Measurements from ENCODE around the gene ST7.

ST7 gene

DNA sequence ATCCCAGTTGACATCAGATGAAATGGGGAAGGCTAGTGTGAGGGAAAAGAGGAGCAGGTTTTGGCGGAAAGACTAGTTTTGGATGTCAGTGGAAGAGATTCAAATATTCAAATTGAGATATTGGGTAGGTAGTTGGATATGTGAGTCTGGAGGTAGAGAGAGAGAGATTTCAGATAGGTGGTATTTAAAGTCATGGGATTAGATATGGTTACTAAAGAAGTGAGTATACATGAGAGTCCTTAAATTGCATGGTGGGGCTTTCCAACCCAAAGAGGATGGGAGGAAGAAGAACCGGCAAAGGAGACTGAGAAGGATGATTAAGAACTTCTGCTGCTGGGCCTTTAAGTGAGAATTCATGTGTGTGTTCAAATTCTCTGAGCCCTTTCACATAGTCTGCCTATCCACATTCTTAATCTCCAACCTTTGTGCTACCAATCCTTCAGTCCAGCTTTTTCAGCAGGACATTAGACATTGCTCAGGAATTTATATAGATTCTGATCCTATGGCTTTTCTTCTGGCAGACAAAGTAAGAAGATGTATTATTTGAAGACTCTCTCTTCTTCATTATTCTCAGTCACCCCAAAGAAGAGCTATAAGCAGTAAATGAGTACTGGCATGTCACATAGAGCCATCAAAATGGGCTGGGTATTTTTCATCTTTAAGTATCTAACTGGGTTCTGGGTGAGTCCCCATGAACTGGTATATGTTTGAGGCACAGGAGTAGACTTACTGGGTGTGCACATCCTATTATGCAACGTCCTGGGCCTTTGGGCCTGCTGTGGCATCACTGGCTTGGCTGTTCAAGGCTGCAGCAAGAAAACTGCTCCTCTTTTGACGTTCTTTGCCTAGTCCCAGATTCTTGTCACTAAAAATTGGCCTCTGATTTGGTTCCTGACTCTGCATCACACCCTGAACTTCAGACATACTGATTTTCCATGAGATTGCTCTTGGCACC lies 33.6 kb downstream of the ST7 start:
- ChIA-PET CTCF (interaction anchor here (1.4 to 1.7 kb wide), 3 partner anchors 56 to 140 kb away, joined by 4 to 8 read pairs (median 6); no protein-coding TSS in a partner anchor), POLR2A (no interaction called here)
- DNase-seq (ENCODE audit: extremely low spot score), result no peak
- no peak for TF ChIP-seq FOXM1 (IDR thresholded peaks at IDR 0.05; ENCODE audit: borderline replicate concordance)
- TF ChIP-seq, protein P1, sequence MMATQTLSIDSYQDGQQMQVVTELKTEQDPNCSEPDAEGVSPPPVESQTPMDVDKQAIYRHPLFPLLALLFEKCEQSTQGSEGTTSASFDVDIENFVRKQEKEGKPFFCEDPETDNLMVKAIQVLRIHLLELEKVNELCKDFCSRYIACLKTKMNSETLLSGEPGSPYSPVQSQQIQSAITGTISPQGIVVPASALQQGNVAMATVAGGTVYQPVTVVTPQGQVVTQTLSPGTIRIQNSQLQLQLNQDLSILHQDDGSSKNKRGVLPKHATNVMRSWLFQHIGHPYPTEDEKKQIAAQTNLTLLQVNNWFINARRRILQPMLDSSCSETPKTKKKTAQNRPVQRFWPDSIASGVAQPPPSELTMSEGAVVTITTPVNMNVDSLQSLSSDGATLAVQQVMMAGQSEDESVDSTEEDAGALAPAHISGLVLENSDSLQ (IDR thresholded peaks at IDR 0.05), result no peak
- TF ChIP-seq ARNT (IDR thresholded peaks at IDR 0.05), result no peak
- TF ChIP-seq CTBP1 (IDR thresholded peaks at IDR 0.05; ENCODE audit: borderline replicate concordance), result no peak

DNA sequence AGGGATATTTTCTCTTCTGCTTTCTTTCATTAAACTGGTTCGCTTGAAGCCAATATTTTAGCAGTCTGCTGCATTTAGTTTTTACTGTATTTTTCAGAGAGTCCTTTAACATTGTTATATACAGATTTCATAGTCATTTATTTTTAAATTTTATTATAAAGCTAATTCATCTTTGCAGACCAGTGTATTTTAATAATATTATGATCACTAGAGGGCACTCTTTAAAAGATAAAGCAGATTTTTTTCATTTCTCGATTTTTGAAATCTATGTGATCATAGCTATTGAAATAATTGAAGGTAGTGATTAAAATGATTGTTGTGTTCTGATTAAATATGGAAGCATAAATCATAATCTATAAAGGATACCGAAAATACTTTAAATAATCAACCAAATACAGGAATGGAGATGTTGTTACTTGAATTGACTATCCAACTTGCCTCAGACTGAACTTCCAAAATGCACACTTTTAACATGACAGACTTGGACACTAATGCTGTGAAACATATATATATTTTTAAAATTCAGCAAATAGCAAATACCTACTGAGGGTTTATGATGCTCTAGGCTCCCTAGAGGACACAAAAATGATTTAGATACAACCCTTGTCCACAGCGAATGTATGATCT lies 35.2 kb downstream of the ST7 start:
- TF ChIP-seq ARNT (IDR thresholded peaks at IDR 0.05) (no peak), ZNF384 (IDR thresholded peaks at IDR 0.05) (no peak), L3MBTL2 (conservative IDR thresholded peaks at IDR 0.05) (no peak), LEF1 (IDR thresholded peaks at IDR 0.05; ENCODE audit: borderline replicate concordance) (no peak), NFRKB (IDR thresholded peaks at IDR 0.05) (no peak), CTBP1 (IDR thresholded peaks at IDR 0.05; ENCODE audit: borderline replicate concordance) (no peak), HDGF (IDR thresholded peaks at IDR 0.05; ENCODE audit: borderline replicate concordance) (no peak), FOXK2 (IDR thresholded peaks at IDR 0.05) (no peak), FOXM1 (IDR thresholded peaks at IDR 0.05; ENCODE audit: borderline replicate concordance) (no peak), SP1 (IDR thresholded peaks at IDR 0.05) (no peak)
- TF ChIP-seq, protein P1 (IDR thresholded peaks at IDR 0.05), result no peak
- ChIA-PET POLR2A (no interaction called here), CTCF (interaction anchor here (0.6 to 1.7 kb wide), 12 partner anchors 10 to 209 kb away, joined by 3 to 25 read pairs (median 4); no protein-coding TSS in a partner anchor)
- DNase-seq (ENCODE audit: extremely low spot score), result no peak

DNA sequence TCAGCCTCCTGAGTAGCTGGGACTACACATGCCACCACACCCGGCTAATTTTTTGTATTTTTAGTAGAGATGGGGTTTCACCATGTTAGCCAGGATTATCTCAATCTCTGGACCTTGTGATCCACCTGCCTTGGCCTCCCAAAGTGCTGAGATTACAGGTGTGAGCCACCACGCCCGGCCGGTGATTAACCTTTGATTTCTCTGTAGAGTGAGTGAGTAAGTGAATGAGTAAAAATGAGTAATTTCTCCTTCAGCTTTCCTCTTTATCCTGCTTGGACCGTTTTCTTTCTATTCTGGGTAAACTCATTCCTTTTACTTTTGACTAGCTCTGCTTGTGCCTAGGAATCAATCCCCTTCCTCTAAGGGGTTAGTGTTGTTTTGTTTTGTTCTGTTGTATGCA lies 36.8 kb downstream of the ST7 start:
- TF ChIP-seq FOXM1 (IDR thresholded peaks at IDR 0.05; ENCODE audit: borderline replicate concordance) (no peak), SUZ12 (IDR thresholded peaks at IDR 0.05) (no peak)
- TF ChIP-seq, protein P1 (IDR thresholded peaks at IDR 0.05), result no peak
- CTCF ChIA-PET, result no interaction called here
- POLR2A ChIA-PET, result no interaction called here
- DNase-seq (ENCODE audit: extremely low spot score), result no peak

DNA sequence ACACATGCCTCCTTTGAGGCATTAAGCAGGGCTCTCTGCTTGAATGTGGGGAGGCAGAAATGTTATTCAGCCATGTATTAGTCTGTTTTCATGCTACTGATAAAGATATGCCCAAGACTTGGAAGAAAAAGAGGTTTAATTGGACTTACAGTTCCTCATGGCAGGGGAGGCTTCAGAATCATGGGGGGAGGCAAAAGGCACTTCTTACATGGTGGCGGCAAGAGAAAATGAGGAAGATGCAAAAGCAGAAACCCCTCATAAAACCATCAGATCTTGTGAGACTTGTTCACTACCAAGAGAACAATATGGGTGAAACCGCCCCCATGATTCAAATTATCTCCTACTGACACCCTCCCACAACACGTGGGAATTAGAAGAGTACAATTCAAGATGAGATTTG lies 37.9 kb downstream of the ST7 start:
- POLR2A ChIA-PET, result no interaction called here
- DNase-seq (ENCODE audit: extremely low spot score), result no peak
- CTCF ChIA-PET, result no interaction called here
- TF ChIP-seq ZNF384 (IDR thresholded peaks at IDR 0.05), result no peak
- no peak for TF ChIP-seq HDGF (IDR thresholded peaks at IDR 0.05; ENCODE audit: borderline replicate concordance)
- TF ChIP-seq LEF1 (IDR thresholded peaks at IDR 0.05; ENCODE audit: borderline replicate concordance), result no peak
- TF ChIP-seq SUZ12 (IDR thresholded peaks at IDR 0.05), result no peak
- no peak for TF ChIP-seq FOXK2 (IDR thresholded peaks at IDR 0.05)
- TF ChIP-seq ELF4 (IDR thresholded peaks at IDR 0.05), result no peak
- TF ChIP-seq FOXA1 (IDR thresholded peaks at IDR 0.05), result no peak
- no peak for TF ChIP-seq CTBP1 (IDR thresholded peaks at IDR 0.05; ENCODE audit: borderline replicate concordance)
- no peak for TF ChIP-seq BHLHE40 (IDR thresholded peaks at IDR 0.05; ENCODE audit: borderline replicate concordance)
- TF ChIP-seq L3MBTL2 (conservative IDR thresholded peaks at IDR 0.05), result no peak
- TF ChIP-seq FOXM1 (IDR thresholded peaks at IDR 0.05; ENCODE audit: borderline replicate concordance), result no peak
- no peak for TF ChIP-seq NFRKB (IDR thresholded peaks at IDR 0.05)
- no peak for TF ChIP-seq ARNT (IDR thresholded peaks at IDR 0.05)
- no peak for TF ChIP-seq SP1 (IDR thresholded peaks at IDR 0.05)
- TF ChIP-seq, protein P1 (IDR thresholded peaks at IDR 0.05), result no peak
- TF ChIP-seq TARDBP (IDR thresholded peaks at IDR 0.05), result no peak

DNA sequence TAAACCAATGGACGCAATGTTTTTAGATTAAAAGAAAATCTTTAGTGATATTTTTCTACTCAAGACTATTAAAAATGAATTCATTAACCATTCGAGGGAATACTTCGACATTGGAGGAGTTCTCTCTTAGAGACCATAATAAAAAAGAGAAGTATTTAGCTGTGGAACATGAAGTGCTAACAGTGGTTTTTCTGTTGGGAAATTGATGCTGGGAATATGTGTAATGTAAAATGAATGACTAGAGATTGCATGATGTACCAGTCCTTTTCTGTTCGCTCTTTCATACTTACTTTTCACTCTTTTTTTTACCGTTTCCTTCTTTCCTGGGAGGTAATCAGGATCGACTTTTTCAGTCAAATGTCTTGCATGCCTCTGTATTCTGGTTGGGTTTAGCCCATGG lies 41.3 kb downstream of the ST7 start:
- DNase-seq (ENCODE audit: extremely low spot score), result no peak
- ChIA-PET CTCF (interaction anchor here (0.6 kb wide), 1 partner anchor 10 kb away, joined by 3 read pairs; no protein-coding TSS in a partner anchor), POLR2A (no interaction called here)
- TF ChIP-seq, protein P1 (IDR thresholded peaks at IDR 0.05), result no peak
- TF ChIP-seq TARDBP (IDR thresholded peaks at IDR 0.05) (no peak), FOXM1 (IDR thresholded peaks at IDR 0.05; ENCODE audit: borderline replicate concordance) (no peak), ARNT (IDR thresholded peaks at IDR 0.05) (no peak)

Measured in HEK293T (cell line).